Renal cortical epithelial cell (primary cell): ENCODE measurements around the gene PLCZ1. TPM values are rescaled to one million over a fixed set of nuclear protein-coding genes. Genes with fewer than 3 reads are reported as not detected.
"Not testable (repeated sequence)": the region's sequence is repeated elsewhere in the genome, so short reads cannot be mapped to it uniquely, and the experiment has no call there.

Source experiments
- DNase-seq: peaks from one replicate; pipeline ENCODE4 v3.0.0-alpha.2; 2011; ENCODE audit warnings: low read depth
- total RNA-seq: library from RNA; depleted of rRNA; stranded (reverse); fragments of >200 nt; gene quantifications from 2 replicates; pipeline ENCODE4 v1.2.3, GENCODE V29; 2014

Gene PLCZ1
- total RNA-seq, 1 donor from 2014 or later: not detected

- peak; percentile 64 for DNase-seq
Measured at GRCh38 chr12:18703911-18704310, 33.9 kb downstream of the PLCZ1 start.

GRCh38 chr12:18703321-18703720 is 34.5 kb downstream of the PLCZ1 start:
- DNase-seq: peak; percentile 91

GRCh38 chr12:18700271-18700670 is 37.5 kb downstream of the PLCZ1 start:
- DNase-seq: peak; percentile 77

GRCh38 chr12:18696971-18697602 is 40.7 kb downstream of the PLCZ1 start:
- DNase-seq: peak; percentile 82

- DNase-seq: not testable (repeated sequence)
Measured at GRCh38 chr12:18693986-18694385, 43.8 kb downstream of the PLCZ1 start.

- peak; percentile 86 for DNase-seq
Measured at GRCh38 chr12:18690653-18691052, 47.2 kb downstream of the PLCZ1 start.

GRCh38 chr12:18689771-18690170 is 48.0 kb downstream of the PLCZ1 start:
- DNase-seq: peak; percentile 60

GRCh38 chr12:18684430-18684829 is 53.4 kb downstream of the PLCZ1 start:
- DNase-seq: no peak

- peak; percentile 54 for DNase-seq
Measured at GRCh38 chr12:18683327-18684013, 54.3 kb downstream of the PLCZ1 start.

GRCh38 chr12:18681818-18682217 is 56.0 kb downstream of the PLCZ1 start:
- no peak for DNase-seq

GRCh38 chr12:18676996-18677588 is 60.7 kb downstream of the PLCZ1 start:
- no peak for DNase-seq

GRCh38 chr12:18676141-18676540 is 61.7 kb downstream of the PLCZ1 start:
- no peak for DNase-seq

- DNase-seq: peak; percentile 62
Measured at GRCh38 chr12:18658829-18659228, 79.0 kb downstream of the PLCZ1 start.

- no peak for DNase-seq
Measured at GRCh38 chr12:18658179-18658578, 79.6 kb downstream of the PLCZ1 start.

- DNase-seq: no peak
Measured at GRCh38 chr12:18655351-18655750, 82.5 kb downstream of the PLCZ1 start.

- DNase-seq: peak; percentile 70
Measured at GRCh38 chr12:18653465-18653864, 84.3 kb downstream of the PLCZ1 start.

GRCh38 chr12:18652596-18652995 is 85.2 kb downstream of the PLCZ1 start:
- no peak for DNase-seq

- no peak for DNase-seq
Measured at GRCh38 chr12:18651525-18651924, 86.3 kb downstream of the PLCZ1 start.

GRCh38 chr12:18646286-18646890 is 91.4 kb downstream of the PLCZ1 start:
- DNase-seq: no peak

- DNase-seq: no peak
Measured at GRCh38 chr12:18644564-18644963, 93.2 kb downstream of the PLCZ1 start.

GRCh38 chr12:18643681-18644080 is 94.1 kb downstream of the PLCZ1 start:
- no peak for DNase-seq

- DNase-seq: no peak
Measured at GRCh38 chr12:18640321-18640955, 97.4 kb downstream of the PLCZ1 start.
